GM18505 (cell line): ENCODE measurements around the gene SP2.

Experiments
- ATAC-seq: cut with Tn5 transposase; IDR thresholded peaks from one replicate; pipeline ENCODE4 v1.9.1; 2021; ENCODE audit not compliant: unreplicated experiment
- POLR2A ChIP-seq: IDR thresholded peaks from 4 replicates; pipeline ENCODE4 v1.6.1; 2011; ENCODE audit warnings: borderline replicate concordance; ENCODE audit not compliant: insufficient read depth, insufficient read length; ENCODE audit errors: extremely low read depth

SP2 gene

DNA sequence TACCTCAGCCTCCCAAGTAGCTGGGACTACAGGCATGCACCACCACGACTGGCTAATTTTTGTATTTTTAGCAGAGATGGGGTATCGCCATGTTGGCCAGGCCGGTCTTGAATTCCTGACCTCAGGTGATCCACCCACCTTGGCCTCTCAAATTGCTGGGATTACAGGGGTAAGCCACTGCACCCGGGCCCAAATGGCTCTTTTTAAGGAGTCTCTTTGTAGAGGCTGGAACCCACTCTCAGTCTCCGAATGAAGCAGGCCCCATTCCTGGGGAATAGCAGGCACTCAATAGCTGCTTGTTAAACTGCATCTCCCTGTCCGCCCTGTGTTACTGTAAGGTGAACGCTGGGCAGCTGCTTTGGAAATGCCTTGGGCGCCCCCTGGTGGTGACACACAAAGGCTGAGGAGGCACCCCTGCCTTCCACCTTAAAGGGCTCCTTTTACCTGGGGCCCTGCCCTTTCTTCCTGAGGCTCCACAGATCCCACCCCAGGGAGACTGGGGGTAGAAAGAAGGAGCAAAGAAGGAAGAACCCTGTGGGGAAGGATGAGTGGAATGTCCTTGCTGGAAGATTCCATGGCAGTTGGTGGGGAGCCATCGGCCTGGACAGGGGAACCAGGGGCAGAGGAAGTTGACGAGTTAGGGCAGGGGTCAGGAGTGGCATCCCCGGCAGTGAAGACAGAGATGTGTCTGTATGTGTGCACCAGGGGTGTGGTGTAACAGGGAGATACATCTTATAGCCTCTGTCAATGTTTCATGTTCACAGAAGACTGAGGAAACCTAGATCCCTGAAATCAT lies 6.1 kb upstream of the SP2 start:
- TF ChIP-seq POLR2A: no peak
- no peak for ATAC-seq

GRCh38 chr17:47891545-47892088 lies 4.4 kb upstream of the SP2 start:
- ATAC-seq: no peak
- TF ChIP-seq POLR2A: no peak

DNA sequence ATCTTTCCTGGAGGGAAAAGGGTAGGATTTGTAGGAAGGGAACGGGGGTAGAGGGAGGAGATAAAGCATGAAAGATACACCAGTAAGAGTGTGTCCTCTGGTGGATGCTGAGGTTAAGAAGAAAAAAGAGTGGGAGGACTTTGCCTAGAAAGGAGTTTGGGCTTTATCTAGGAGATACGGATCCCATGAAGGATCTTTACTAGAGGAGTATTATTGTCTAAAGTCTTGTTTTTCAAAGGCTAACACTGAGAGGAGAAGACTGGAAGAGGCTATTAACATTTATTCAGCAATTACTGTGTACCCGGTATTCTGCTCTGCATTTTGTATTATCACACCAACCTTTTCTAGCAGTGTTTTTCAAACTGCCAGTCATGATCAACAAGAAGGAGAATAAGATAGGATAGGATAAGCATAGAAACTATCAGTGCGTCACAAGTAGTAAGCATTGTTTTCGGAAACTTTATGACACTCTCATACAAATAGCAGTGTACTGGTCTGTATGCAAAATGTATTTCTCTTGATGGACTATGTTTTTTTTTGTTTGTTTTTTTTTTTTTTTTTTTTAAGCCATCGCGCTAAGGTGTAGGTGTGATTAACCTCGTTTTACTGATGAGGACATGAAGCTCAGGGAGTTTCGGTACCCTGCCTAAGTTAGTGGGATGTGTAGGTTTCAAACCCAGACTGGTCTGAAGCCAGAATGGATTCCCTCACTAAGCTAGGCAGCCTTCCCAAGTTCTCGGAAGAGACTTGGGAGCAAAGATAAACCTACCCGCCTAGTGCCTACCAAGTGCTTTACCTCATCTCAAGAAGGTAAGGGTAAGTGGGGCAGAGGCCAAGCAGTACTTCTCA lies 1.3 kb upstream of the SP2 start:
- TF ChIP-seq POLR2A: no peak
- ATAC-seq: no peak

DNA sequence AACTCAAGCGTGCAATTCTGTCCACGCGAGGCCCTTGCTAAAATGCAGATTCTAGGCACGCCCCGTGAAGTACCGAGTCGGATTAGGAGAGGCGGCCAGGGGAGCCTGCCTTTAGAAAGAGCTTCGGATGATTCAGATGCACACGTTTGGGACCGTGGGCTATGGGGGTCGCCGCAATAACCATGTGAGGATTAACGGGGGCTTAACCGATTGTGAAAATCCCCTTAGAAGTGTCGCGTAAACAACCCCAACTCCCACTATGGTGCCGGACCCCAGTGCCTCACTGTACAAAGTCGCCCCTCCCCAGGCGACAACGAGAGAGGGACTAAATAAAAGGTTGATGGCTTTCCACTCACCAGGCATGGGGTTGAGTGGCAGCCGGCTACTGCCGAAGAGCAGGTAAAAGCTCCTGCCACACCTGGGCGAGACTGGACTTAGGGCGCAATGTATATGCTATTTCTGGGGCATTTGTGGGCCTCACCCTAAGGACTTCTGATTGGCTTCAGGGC lies 635 bp upstream of the SP2 start:
- peak; percentile 98 for TF ChIP-seq POLR2A
- no peak for ATAC-seq

DNA sequence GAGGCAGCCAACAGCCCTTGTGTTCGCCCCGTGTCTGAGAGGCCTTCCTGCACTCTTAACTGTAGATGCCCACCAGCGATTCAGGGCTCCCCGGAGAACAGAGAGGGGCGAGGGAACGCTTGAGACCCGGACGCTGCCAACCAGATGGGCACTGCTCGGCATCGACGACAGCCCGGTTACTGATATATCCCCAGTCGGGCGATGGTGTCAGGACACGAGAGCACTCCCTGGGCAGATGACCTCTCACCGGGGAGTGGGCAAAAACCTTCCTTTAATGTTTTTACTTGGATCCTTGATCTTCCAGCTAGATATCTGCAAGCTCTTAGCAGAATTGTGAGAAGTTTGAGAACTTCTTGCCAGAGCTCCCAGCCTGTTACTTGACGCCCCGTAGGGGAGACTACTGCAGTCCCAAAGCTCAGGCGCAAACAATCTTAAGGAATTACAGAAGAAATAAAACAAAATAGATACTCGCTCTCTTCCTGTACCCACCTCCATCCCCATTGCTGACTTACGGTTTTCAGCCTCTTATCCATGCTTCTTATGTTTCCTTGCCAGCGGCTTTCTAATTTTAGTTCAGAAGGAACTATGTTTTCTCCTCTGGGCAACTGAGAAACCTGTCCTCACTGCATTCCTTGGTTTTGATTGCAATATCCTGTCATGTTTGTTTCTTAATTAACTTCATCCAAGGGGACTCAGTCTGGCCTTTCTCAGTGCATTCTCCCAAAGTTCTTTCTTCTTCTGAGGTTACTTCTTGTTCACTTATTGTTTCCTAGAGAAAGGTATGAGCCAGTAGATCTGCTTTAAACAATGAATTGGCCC lies 845 bp downstream of the SP2 start:
- ATAC-seq: no peak
- TF ChIP-seq POLR2A: no peak

GRCh38 chr17:47897561-47897960 lies 1.5 kb downstream of the SP2 start:
- ATAC-seq: no peak
- TF ChIP-seq POLR2A: no peak

DNA sequence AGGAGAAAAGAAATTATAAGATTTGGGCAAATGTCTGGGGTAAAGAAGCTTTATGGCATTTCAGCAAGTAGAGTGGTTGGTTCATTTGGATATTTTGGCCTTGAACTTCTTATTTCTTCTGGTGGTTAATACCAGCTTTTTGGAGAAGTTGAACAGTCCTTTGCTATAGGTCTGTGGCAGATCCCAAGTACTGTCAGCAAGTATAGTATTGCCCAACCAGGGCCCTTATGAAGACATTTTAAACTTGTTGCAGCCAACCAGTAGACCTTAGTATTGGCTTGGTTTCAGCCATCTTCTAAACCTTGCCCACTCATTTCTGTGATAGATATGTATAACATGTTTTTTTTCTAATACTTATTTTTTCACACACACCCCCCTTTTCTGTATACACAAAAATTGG lies 2.2 kb downstream of the SP2 start:
- no peak for TF ChIP-seq POLR2A
- ATAC-seq: no peak

- ATAC-seq: no peak
These were observed 3.6 kb downstream of the SP2 start for GRCh38 chr17:47899643-47900042.

DNA sequence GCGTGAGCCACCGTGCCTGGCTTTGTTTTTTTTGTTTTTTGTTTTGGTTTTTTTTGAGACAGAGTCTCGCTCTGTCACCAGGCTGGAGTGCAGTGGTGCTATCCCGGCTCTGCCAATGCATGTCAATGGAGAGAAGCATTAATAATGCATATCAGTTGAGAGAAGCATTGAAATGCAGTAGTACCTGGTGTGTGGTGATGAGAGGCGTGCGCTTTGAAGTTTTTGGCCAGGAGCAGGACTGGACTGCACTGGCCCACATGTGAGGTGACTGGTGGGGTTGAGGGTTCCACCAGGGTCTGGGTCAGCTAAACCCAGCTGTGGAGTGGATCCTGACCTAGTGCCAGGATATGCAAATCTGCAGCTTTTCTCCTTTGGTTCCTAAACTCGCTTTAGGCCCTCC lies 5.4 kb downstream of the SP2 start:
- no peak for ATAC-seq
- no peak for TF ChIP-seq POLR2A

More at GRCh38 chr17:47899643-47900042, 3.6 kb downstream of the SP2 start:
- TF ChIP-seq POLR2A: no peak

- ATAC-seq: no peak
These were observed 6.2 kb downstream of the SP2 start for GRCh38 chr17:47902039-47902744.

DNA sequence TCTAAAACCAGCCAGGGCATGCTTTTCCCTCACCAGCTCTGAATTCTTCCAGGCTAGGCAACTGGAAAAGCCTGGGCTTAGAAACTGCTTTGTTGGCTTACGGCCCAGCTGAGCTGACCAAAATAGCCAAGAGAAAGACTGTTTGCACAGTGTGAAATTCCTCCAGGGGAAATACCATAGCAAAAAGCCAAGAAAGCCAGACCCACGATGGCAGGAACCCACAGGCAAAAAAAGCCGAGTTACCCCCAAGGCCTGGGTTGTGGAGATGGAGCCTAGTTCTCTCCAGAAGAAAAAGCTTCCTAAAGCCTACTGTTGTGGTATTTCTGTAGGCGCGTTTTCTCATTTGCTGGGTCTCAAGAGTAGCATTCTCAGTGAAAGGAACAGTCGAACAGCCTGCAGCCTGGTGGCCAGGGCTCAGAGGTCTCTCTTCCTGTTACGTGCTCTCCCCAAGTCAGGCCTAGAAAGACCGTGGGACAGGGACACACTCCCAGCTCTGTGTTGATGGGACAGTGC lies 9.2 kb downstream of the SP2 start:
- no peak for TF ChIP-seq POLR2A
- no peak for ATAC-seq

More at GRCh38 chr17:47902039-47902744, 6.2 kb downstream of the SP2 start:
- no peak for TF ChIP-seq POLR2A

DNA sequence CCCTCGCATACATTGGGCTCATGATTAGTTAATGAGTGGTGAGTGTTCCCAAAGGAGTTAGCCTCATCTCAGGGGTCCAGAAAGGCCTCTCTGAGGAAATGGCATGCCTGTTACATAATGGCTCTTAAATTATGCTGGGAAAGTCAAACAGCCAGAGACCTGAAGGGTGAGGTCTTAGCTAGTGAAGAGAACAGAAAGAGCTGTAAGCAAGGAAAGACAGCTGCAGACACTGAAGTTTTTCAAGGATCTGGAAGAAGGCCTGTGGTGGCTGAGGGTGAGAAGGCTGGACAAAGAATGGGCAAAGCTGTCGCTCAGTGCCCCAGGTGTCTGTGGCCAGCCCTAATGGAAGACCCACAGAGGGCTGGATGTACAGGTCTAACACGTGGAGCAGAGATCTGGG lies 10.4 kb downstream of the SP2 start:
- no peak for ATAC-seq
- no peak for TF ChIP-seq POLR2A
